Left ventricle myocardium inferior (tissue), 1 donor: ENCODE measurements around the gene PCDHB12. TPM values are rescaled to one million over a fixed set of nuclear protein-coding genes. Genes with fewer than 3 reads are reported as not detected.
"Not testable (repeated sequence)": the region's sequence is repeated elsewhere in the genome, so short reads cannot be mapped to it uniquely, and the experiment has no call there.

Source experiments
- DNase-seq: peaks from one replicate; pipeline ENCODE4 v3.0.0-alpha.2; 2020
- H3K27ac ChIP-seq: fragments of 200-600 bp; replicated peaks from 2 replicates; pipeline ENCODE4 v1.8.0; 2021
- H3K27me3 ChIP-seq: fragments of 200-600 bp; 2 replicates; pipeline ENCODE4 v1.8.0; 2021; ENCODE audit warnings: low read depth
- H3K36me3 ChIP-seq: fragments of 200-600 bp; 2 replicates; pipeline ENCODE4 v1.8.0; 2021
- H3K4me1 ChIP-seq: fragments of 200-600 bp; 2 replicates; pipeline ENCODE4 v1.8.0; 2021
- H3K4me3 ChIP-seq: fragments of 200-600 bp; 2 replicates; pipeline ENCODE4 v1.8.0; 2021; ENCODE audit warnings: mild to moderate bottlenecking, moderate library complexity
- H3K9me3 ChIP-seq: fragments of 200-600 bp; replicated peaks from 2 replicates; pipeline ENCODE4 v1.8.0; 2021
- CTCF ChIP-seq: fragments of 200-600 bp; IDR thresholded peaks from 2 replicates; pipeline ENCODE4 v1.8.0; 2021; ENCODE audit warnings: antibody characterized with exemption, mild to moderate bottlenecking, borderline replicate concordance
- intact Hi-C: fragments of 100-400 bp; cut with micrococcal nuclease; formaldehyde crosslinking; loops from one replicate; pipeline ENCODE4 v1.11.0; 2022
- total RNA-seq: library from RNA; stranded (reverse); fragmentation: NEBNext Ultra II Directional; extraction: Animal tissue kit (Norgen Biotek cat#: 25700); gene quantifications from one replicate; pipeline ENCODE4 v1.2.1, GENCODE V29; 2021
- donor health status: DM: no; HTN: yes; CAD: no; lungs with severe emphysema.

PCDHB12 gene
- total RNA-seq, 1 donor from 2014 or later: 0.69 TPM

- Histone ChIP-seq H3K4me3 (peak within 1 kb of the TSS; percentile 56), H3K36me3 (peaks cover 21% of the 10 kb centered on the region), H3K27ac (peak within 1 kb of the TSS; percentile 31), H3K9me3 (peaks cover 92% of the 10 kb centered on the region), H3K27me3 (peaks cover 30% of the 10 kb centered on the region)
- H3K4me1 ChIP-seq, intact Hi-C loops: not testable (repeated sequence)
- TF ChIP-seq CTCF: peak; percentile 61
- DNase-seq: peak; percentile 71
Observed at GRCh38 chr5:141213656-141214339, 5.3 kb downstream of the PCDHB12 start, which contains the start of gene PCDHB13. PCDHB13 (plus strand) TSS chr5:141213919; CDS start chr5:141214124, 205 bp downstream.

GRCh38 chr5:141214583-141214982, 6.1 kb downstream of the PCDHB12 start:
- Histone ChIP-seq H3K9me3 (peaks cover 92% of the 10 kb centered on the region), H3K4me3 (peak overlapping the region; percentile 37), H3K27me3 (peaks cover 22% of the 10 kb centered on the region), H3K36me3 (peaks cover 28% of the 10 kb centered on the region)
- H3K4me1 ChIP-seq, H3K27ac ChIP-seq, DNase-seq, intact Hi-C loops: not testable (repeated sequence)

- H3K27me3 ChIP-seq: peaks cover 13% of the 10 kb centered on the region
- intact Hi-C loops, H3K27ac ChIP-seq, DNase-seq, H3K4me3 ChIP-seq, H3K4me1 ChIP-seq: not testable (repeated sequence)
- H3K36me3 ChIP-seq: peaks cover 35% of the 10 kb centered on the region
- H3K9me3 ChIP-seq: peaks cover 92% of the 10 kb centered on the region
Observed at GRCh38 chr5:141215504-141215903, 7.0 kb downstream of the PCDHB12 start.

- Histone ChIP-seq H3K9me3 (peaks cover 94% of the 10 kb centered on the region), H3K36me3 (peaks cover 40% of the 10 kb centered on the region)
- H3K4me3 ChIP-seq, H3K27ac ChIP-seq, H3K27me3 ChIP-seq, H3K4me1 ChIP-seq, intact Hi-C loops, DNase-seq: not testable (repeated sequence)
Observed at GRCh38 chr5:141216035-141216434, 7.5 kb downstream of the PCDHB12 start.

GRCh38 chr5:141223112-141223783, 14.7 kb downstream of the PCDHB12 start, which contains the start of gene PCDHB14:
PCDHB14 (plus strand) TSS chr5:141223343; CDS start chr5:141223506, 163 bp downstream.
- Histone ChIP-seq H3K36me3 (peaks cover 38% of the 10 kb centered on the region), H3K4me1 (no peaks in the 10 kb centered on the region), H3K27me3 (no peaks in the 10 kb centered on the region), H3K4me3 (peak within 1 kb of the TSS; percentile 47), H3K27ac (no peak within 1 kb of the TSS), H3K9me3 (peaks cover 99% of the 10 kb centered on the region)
- no peak for DNase-seq
- TF ChIP-seq CTCF: no peak
- intact Hi-C loops: no loop called here

- Histone ChIP-seq H3K9me3 (peaks cover 95% of the 10 kb centered on the region), H3K36me3 (peaks cover 25% of the 10 kb centered on the region)
- DNase-seq, intact Hi-C loops, H3K4me3 ChIP-seq, H3K27me3 ChIP-seq, H3K27ac ChIP-seq, H3K4me1 ChIP-seq: not testable (repeated sequence)
Observed at GRCh38 chr5:141224844-141225243, 16.3 kb downstream of the PCDHB12 start.

- intact Hi-C loops, H3K27me3 ChIP-seq, DNase-seq, H3K27ac ChIP-seq, H3K4me1 ChIP-seq, H3K4me3 ChIP-seq: not testable (repeated sequence)
- peaks cover 94% of the 10 kb centered on the region for H3K9me3 ChIP-seq
- peaks cover 20% of the 10 kb centered on the region for H3K36me3 ChIP-seq
Observed at GRCh38 chr5:141225421-141225820, 16.9 kb downstream of the PCDHB12 start.

- H3K27ac ChIP-seq: no peak overlapping the region
- H3K4me1 ChIP-seq: no peaks in the 10 kb centered on the region
- intact Hi-C loops: no loop called here
- no peak for DNase-seq
- peaks cover 11% of the 10 kb centered on the region for H3K36me3 ChIP-seq
- peaks cover 95% of the 10 kb centered on the region for H3K9me3 ChIP-seq
- peak overlapping the region; percentile 49 for H3K4me3 ChIP-seq
- peaks cover 22% of the 10 kb centered on the region for H3K27me3 ChIP-seq
- TF ChIP-seq CTCF: peak; percentile 30
Observed at GRCh38 chr5:141234109-141234667, 25.7 kb downstream of the PCDHB12 start.

GRCh38 chr5:141235922-141236321, 27.4 kb downstream of the PCDHB12 start:
- H3K36me3 ChIP-seq, intact Hi-C loops, H3K4me1 ChIP-seq, DNase-seq, H3K4me3 ChIP-seq, H3K27ac ChIP-seq: not testable (repeated sequence)
- Histone ChIP-seq H3K27me3 (peaks cover 23% of the 10 kb centered on the region), H3K9me3 (peaks cover 99% of the 10 kb centered on the region)
